Measurements from ENCODE around the gene CDC42BPG. TPM values are rescaled to one million over a fixed set of nuclear protein-coding genes. Genes with fewer than 3 reads are reported as not detected.

Gene CDC42BPG
- total RNA-seq, 2 donors from 2014 or later, result 0.61 to 0.76 TPM

DNA sequence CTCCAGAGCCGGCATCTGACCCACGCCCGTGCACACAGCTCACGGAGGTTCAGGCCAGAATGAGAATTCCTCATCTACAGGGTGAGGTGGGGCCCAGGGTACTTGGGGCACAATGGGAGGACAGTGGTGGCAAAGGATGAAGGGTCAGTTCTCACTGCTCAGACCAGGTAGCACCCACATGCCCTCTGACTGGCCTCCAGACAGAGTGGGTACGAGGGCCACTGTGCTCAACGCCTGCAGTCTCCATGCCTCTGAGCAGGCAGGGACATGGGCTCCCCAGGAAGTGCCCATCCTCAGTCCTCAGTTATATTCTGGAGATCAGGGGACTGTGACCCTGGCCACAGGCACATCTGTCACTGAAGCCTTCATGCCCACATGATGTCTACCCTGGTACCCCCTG lies 13.0 kb upstream of the CDC42BPG start:
- no peak for ATAC-seq
- Mint-ChIP-seq H3K9me3 (no peaks in the 10 kb centered on the region), H3K27ac (peak overlapping the region; percentile 36 to 80), H3K36me3 (peaks cover 44 to 47% of the 10 kb centered on the region in 2 donors)
- DNase-seq (ENCODE audit: low spot score in 2 of 2), result no peak

DNA sequence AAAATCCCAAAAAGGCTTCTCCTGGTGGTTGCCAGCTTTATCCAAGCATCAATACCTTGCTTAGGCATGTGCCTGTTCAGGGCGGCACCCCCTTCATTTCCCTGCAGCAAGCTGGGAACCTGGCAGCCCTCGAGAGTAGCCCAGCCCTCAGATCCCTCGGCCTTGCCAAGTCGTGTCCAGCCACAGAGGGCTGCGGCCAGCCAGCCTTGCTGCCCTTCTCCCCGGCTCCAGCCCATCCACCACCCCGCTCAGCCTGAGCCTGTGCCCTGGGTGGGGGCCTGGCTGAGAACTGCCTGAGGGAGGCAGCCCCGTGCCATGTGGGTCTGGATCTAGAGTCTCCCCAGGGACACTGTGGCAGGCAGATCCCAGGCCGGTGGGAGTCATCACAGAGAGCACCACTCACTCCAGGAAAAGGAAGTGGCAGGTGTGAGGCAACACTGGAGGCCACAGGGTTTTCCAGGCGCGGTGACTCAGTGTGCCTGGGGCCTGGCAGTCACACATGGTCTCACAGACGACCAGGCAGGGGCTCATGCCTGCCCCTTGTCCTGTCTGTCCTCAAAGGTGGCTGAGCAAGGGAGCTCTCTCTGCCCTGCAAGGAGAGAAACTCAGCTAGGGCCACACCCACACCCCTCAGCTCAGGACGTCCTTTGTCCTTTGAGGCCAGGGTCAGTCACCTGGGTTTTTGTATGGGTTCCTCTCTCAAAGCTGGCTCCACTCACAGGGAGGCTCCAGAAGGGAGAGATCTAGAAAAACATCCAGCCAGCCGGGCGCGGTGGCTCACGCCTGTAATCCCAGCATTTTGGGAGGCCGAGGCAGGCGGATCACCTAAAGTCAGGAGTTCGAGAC lies 12.2 kb upstream of the CDC42BPG start:
- H3K27ac Mint-ChIP-seq, result peak overlapping the region; percentile 29 to 80
- H3K9me3 Mint-ChIP-seq, result no peaks in the 10 kb centered on the region
- H3K36me3 Mint-ChIP-seq, result peaks cover 44 to 47% of the 10 kb centered on the region in 2 donors
- ATAC-seq (peak; percentile 47 to 52), DNase-seq (ENCODE audit: low spot score in 2 of 2) (peak; percentile 64 to 89)

DNA sequence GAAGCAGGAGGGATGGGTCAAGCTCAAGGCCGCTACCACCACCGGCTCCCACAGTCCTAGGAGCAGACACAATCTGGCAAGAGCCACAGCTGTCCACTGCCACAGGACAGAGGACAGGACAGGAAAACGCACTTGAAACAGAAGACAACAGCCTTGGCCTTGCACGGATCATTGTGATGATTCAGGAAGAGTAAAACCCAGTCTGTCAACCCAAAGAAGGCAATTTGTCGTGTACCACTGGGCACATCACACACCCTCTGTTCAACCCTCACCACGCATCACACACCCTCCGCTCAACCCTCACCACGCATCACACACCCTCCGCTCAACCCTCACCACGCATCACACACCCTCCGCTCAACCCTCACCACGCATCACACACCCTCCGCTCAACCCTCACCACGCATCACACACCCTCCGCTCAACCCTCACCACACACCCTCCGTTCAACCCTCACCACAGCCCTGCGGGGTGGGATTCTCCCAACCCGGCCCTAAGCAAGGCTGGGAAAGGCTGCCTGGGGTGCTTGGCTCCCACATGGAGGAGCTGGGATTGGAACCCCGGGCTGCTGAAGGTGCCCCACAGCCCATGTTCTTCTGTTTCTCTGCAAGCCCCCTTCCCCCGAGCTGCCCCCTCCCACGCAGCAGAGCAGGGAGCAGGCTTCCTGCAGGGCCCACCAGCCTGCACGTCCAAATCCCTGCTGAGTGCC lies 11.3 kb upstream of the CDC42BPG start:
- H3K36me3 Mint-ChIP-seq, result peaks cover 44 to 47% of the 10 kb centered on the region in 2 donors
- ATAC-seq (no peak), DNase-seq (ENCODE audit: low spot score in 2 of 2) (no peak)
- H3K9me3 Mint-ChIP-seq, result no peaks in the 10 kb centered on the region
- H3K27ac Mint-ChIP-seq, result peak overlapping the region; percentile 65 to 80

- no peak for ATAC-seq
- no peak for DNase-seq (ENCODE audit: low spot score in 2 of 2)
- H3K36me3 Mint-ChIP-seq, result peaks cover 37 to 40% of the 10 kb centered on the region in 2 donors
- no peaks in the 10 kb centered on the region for H3K9me3 Mint-ChIP-seq
- H3K27ac Mint-ChIP-seq, result peak overlapping the region; percentile 65 to 80
Measured at GRCh38 chr11:64854534-64855502, 10.4 kb upstream of the CDC42BPG start.

DNA sequence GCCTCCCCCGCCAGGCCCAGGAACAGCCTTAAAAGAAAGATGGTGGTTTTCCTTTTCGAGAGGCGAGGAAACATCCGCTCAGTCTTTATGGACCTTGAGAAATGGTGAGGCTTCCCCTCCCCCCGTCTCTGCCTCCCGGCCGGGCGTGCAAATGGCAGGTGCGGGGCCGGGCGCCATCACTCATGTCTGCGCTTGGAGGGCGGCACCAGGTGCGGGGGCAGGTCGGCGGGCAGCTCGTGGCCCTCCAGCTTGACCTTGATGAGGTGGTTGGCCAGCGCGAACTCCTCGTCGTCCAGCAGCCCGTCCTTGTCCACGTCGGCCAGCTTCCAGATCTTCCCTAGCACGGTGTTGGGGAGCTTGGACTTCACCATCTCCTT lies 9.7 kb upstream of the CDC42BPG start:
- H3K27ac Mint-ChIP-seq, result peak overlapping the region in 1 of 2 donors; percentile 80
- H3K9me3 Mint-ChIP-seq, result no peaks in the 10 kb centered on the region
- ATAC-seq (no peak), DNase-seq (ENCODE audit: low spot score in 2 of 2) (no peak)
- peaks cover 34 to 39% of the 10 kb centered on the region in 2 donors for H3K36me3 Mint-ChIP-seq

DNA sequence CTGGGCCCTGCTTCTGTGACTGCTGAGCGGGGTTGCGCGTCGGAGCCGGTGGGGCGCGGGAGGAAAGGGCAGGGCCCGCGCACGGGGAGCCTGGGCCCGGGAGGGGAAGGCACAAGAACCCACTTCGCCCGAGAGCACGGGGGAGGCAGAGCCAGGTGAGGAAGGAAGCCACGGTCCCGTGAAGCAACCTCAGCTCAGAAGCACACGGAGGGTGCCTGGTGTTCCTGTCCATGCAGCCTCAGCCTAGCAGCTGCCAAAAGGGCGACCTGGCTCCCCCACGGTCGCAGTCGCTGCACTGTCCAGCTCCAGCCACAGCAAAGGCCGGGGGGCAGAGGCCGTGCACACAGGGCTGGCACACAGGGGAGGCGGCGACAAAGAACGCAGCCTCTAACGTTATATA lies 9.3 kb upstream of the CDC42BPG start:
- peak overlapping the region; percentile 75 to 81 for H3K27ac Mint-ChIP-seq
- DNase-seq (ENCODE audit: low spot score in 2 of 2) (no peak), ATAC-seq (no peak)
- H3K36me3 Mint-ChIP-seq, result peaks cover 34 to 39% of the 10 kb centered on the region in 2 donors
- no peaks in the 10 kb centered on the region for H3K9me3 Mint-ChIP-seq

DNA sequence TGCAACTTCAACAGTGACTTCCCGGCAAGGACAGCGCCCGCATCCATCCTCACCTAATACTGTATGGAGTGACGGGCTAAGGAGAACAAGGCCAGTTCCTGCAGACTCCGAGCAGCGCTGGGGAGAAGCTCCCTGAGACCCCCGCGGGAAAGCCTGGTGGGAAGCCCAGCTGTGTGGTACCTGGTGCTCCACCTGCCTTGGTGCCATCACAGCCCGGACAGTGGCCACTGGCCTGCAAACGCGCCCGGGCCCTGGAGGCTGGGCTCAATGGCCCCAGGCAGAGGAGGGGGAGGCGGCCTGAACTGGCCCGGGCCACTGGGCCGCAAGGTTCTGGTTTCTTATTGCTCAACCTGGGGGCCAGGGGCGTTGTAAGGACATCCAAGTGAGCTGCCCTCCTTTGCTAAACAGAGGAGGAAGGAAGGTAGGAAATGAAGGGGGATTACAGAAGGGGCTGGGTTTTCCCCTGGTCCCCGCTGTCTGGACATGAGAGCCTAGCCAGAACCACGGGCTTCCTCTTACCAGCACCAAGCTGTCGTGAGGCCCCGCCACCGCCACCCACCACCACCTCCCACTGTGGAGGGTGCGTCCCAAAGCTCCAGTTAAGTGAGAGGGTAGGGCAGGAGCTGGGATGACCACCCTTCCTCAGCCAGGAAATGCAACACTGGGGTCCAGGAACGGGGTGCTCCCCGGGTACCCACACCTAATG lies 8.5 kb upstream of the CDC42BPG start:
- H3K9me3 Mint-ChIP-seq, result no peaks in the 10 kb centered on the region
- H3K36me3 Mint-ChIP-seq, result peaks cover 34 to 39% of the 10 kb centered on the region in 2 donors
- no peak for DNase-seq (ENCODE audit: low spot score in 2 of 2)
- peak overlapping the region; percentile 81 to 92 for H3K27ac Mint-ChIP-seq
- ATAC-seq, result no peak

- H3K27ac Mint-ChIP-seq, result peak overlapping the region; percentile 81 to 92
- H3K36me3 Mint-ChIP-seq, result peaks cover 34 to 35% of the 10 kb centered on the region in 2 donors
- no peak for DNase-seq (ENCODE audit: low spot score in 2 of 2)
Measured at GRCh38 chr11:64851831-64852351, 7.4 kb upstream of the CDC42BPG start.

DNA sequence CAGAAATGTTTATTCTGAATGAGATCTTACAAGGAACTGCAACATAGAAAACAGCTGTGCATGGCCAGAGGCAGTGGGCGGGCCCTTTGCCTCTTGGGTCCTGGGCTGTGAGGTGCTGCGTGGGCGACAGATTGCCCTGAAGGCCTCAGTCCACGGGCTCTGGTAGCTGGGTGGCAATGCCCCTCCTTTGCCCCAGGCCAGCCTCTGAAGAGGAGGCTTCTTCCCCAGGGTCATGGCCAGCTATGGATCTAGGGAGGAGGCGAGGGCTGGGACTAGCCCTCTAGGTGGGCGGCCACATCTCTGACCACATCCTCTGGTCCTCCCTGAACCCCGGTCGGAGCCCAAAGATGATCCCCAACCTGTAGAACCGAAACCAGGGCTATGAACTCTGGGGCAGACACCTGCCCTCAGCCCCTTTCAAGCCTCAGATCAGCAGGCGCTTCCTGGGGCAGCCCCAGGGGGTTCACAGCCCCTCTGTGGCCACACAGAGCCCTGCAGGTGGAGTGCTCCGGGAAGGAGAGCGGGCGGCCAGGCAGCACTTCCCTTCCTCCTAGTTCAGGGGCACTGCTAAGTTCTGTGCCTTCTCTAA lies 6.6 kb upstream of the CDC42BPG start:
- Mint-ChIP-seq H3K27ac (peak overlapping the region; percentile 81 to 92), H3K36me3 (peaks cover 26 to 29% of the 10 kb centered on the region in 2 donors), H3K9me3 (no peaks in the 10 kb centered on the region)
- DNase-seq (ENCODE audit: low spot score in 2 of 2) (peak in 1 of 2 donors; percentile 88), ATAC-seq (peak; percentile 57 to 79)

More at GRCh38 chr11:64851831-64852351, 7.4 kb upstream of the CDC42BPG start:
- peak in 1 of 2 donors; percentile 10 for ATAC-seq
- H3K9me3 Mint-ChIP-seq, result no peaks in the 10 kb centered on the region

DNA sequence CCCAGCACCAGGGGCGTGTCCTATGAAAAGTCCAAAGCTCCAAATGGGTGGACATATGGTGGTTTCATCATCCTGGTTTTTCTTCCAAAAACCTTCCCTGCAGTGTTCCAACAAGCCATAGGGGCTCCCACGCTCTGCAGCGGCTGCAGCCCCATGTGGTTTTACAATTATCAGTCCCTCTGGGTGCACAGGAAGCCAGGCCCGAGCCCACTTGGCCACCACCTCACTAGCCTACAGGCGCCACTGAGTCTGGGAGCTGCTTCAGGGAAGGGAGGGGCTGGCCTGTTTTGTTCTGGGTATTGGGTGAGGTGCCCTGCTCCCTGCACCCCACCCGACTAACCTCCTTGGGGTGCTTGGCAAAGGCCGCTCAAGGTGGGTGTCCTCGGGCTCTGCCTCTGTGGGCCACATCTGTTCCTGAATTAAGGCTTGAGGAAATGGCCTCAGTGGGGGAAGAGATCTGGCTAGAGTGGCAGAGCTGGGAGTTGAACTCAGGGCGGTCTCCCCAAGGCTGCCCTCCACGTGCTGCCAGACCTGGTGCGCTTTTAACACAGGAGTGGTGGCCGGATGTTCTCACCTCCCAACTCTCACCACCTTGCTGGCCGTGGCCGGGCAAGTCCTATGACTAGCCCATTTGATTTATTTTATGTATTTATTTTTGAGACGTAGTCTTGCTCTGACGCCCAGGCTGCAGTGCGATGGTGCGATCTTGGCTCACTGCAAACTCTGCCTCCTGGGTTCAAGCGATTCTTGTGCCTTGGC lies 5.3 kb upstream of the CDC42BPG start:
- no peaks in the 10 kb centered on the region for H3K9me3 Mint-ChIP-seq
- peak overlapping the region in 1 of 2 donors; percentile 51 for H3K27ac Mint-ChIP-seq
- DNase-seq (ENCODE audit: low spot score in 2 of 2), result no peak
- no peak for ATAC-seq
- peaks cover 13 to 16% of the 10 kb centered on the region in 2 donors for H3K36me3 Mint-ChIP-seq

DNA sequence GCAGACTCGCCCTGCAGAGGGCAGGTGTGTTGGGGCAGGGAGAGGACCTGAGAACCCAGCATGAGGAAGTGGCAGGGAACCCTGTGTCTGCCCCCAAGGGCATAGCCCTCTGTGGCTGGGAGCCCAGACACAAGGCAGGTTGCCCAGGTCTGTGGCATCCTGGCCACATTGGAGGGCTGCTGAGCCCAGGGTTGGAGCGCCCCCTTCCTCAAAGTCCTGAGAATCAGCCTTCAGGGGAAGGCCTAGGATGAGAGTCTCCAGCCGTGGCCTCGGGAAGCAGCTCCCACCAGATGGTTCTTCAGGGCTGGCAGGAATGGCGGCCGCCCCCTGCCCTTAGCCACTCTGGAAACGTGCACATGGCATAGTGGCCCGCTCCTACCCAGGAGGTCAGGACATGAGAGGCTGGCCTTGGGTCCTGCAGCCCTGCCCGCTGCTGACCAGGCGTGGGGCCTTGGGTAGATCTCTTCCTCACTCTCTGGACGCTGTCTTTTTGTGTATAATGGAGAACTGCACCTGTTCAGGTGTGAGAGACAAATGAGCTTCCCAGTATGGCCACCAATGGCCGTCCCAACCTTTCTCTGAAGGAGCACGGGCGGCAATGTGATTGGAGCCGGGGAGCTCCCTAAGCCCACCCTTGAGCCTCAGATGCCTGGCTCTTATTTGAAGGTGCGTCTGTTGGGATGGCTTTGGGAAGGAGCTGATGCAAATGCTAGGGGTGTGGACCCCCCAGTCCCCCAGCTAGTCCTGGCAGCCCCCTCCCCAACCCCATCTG lies 4.6 kb upstream of the CDC42BPG start:
- DNase-seq (ENCODE audit: low spot score in 2 of 2), result no peak
- Mint-ChIP-seq H3K36me3 (peaks cover 6 to 9% of the 10 kb centered on the region in 2 donors), H3K9me3 (no peaks in the 10 kb centered on the region)

GRCh38 chr11:64848214-64848825 lies 3.9 kb upstream of the CDC42BPG start:
- Mint-ChIP-seq H3K27ac (peak overlapping the region in 1 of 2 donors; percentile 40), H3K9me3 (no peaks in the 10 kb centered on the region), H3K36me3 (peaks cover 5% of the 10 kb centered on the region in 2 donors)
- DNase-seq (ENCODE audit: low spot score in 2 of 2) (no peak), ATAC-seq (no peak)

More for the DNA sequence above, 4.6 kb upstream of the CDC42BPG start:
- no peak for ATAC-seq
- H3K27ac Mint-ChIP-seq, result peak overlapping the region in 1 of 2 donors; percentile 40

GRCh38 chr11:64846998-64847666 lies 2.7 kb upstream of the CDC42BPG start:
- Mint-ChIP-seq H3K36me3 (no peaks in the 10 kb centered on the region), H3K9me3 (no peaks in the 10 kb centered on the region), H3K27ac (no peak overlapping the region)
- peak; percentile 89 to 98 for DNase-seq (ENCODE audit: low spot score in 2 of 2)
- ATAC-seq, result peak; percentile 64 to 80

All from activated naive CD4-positive, alpha-beta T cell treated with anti-CD3 and anti-CD28 coated beads, Interleukin-2, amount 50 U/mL, for 72 hours (primary cell).